ENCODE results near the gene LAMTOR2.
A peak's percentile ranks its signal among the peaks of the same experiment; 100 is the strongest.
"Not testable (repeated sequence)": the region's sequence is repeated elsewhere in the genome, so short reads cannot be mapped to it uniquely, and the experiment has no call there.

LAMTOR2 gene

GRCh38 chr1:156052862-156053767 is 1.5 kb upstream of the LAMTOR2 start:
- peak in 9 of 14 donors; percentile 35 to 73 (median 53) for DNase-seq

- peak in 13 of 14 donors; percentile 50 to 89 (median 82) for DNase-seq
Measured at GRCh38 chr1:156053768-156054499, 648 bp upstream of the LAMTOR2 start, which contains the start of gene UBQLN4. Gene UBQLN4 (minus strand): TSS chr1:156053798. CDS start chr1:156053701, 97 bp downstream.

GRCh38 chr1:156055281-156056048 is 883 bp downstream of the LAMTOR2 start:
- peak in 2 of 14 donors; percentile 30 to 50 for DNase-seq

GRCh38 chr1:156056326-156056849 is 1.8 kb downstream of the LAMTOR2 start:
- no peak for DNase-seq

- DNase-seq = no peak
Measured at GRCh38 chr1:156060937-156061636, 6.5 kb downstream of the LAMTOR2 start, which contains the start of gene RAB25. Gene RAB25 (plus strand): TSS chr1:156061160. CDS start chr1:156061401, 241 bp downstream.

GRCh38 chr1:156062189-156062588 is 7.6 kb downstream of the LAMTOR2 start:
- no peak for DNase-seq

- no peak for DNase-seq
Measured at GRCh38 chr1:156063997-156064285, 9.4 kb downstream of the LAMTOR2 start.

GRCh38 chr1:156064615-156065014 is 10.0 kb downstream of the LAMTOR2 start:
- no peak for DNase-seq

GRCh38 chr1:156065212-156065611 is 10.6 kb downstream of the LAMTOR2 start:
- DNase-seq = no peak

- DNase-seq = no peak
Measured at GRCh38 chr1:156065871-156066270, 11.3 kb downstream of the LAMTOR2 start.

GRCh38 chr1:156067262-156067661 is 12.7 kb downstream of the LAMTOR2 start:
- DNase-seq = no peak

GRCh38 chr1:156069490-156070455 is 15.2 kb downstream of the LAMTOR2 start:
- no peak for DNase-seq

- DNase-seq = no peak
Measured at GRCh38 chr1:156070548-156070947, 16.0 kb downstream of the LAMTOR2 start.

GRCh38 chr1:156071332-156071816 is 16.8 kb downstream of the LAMTOR2 start:
- DNase-seq = not testable (repeated sequence)

- DNase-seq = no peak
Measured at GRCh38 chr1:156072251-156072650, 17.7 kb downstream of the LAMTOR2 start.

- no peak for DNase-seq
Measured at GRCh38 chr1:156073110-156073687, 18.6 kb downstream of the LAMTOR2 start.

GRCh38 chr1:156073740-156074139 is 19.2 kb downstream of the LAMTOR2 start:
- DNase-seq = no peak

- DNase-seq = no peak
Measured at GRCh38 chr1:156074661-156075060, 20.1 kb downstream of the LAMTOR2 start.

- no peak for DNase-seq
Measured at GRCh38 chr1:156075162-156075561, 20.6 kb downstream of the LAMTOR2 start.

- DNase-seq = no peak
Measured at GRCh38 chr1:156075775-156076204, 21.2 kb downstream of the LAMTOR2 start.

Measured in C1 segment of cervical spinal cord (tissue), 14 donors.